Kidney (tissue), 14 donors: ENCODE results near the gene MAPT. TPM values are rescaled to one million over a fixed set of nuclear protein-coding genes. Genes with fewer than 3 reads are reported as not detected.
A peak's percentile ranks its signal among the peaks of the same experiment; 100 is the strongest.

Experiments used
- DNase-seq, 5 donors: peaks; one replicate each; pipeline ENCODE4 v3.0.0-alpha.2; 2013 to 2020
- FAIRE-seq: peaks from 2 replicates; lab custom pipeline; 2012; peaks lifted over from hg19 to GRCh38; lab: Jason Lieb, UNC
- H3K27ac ChIP-seq, 2 donors: one replicate each; pipeline ENCODE4 v1.7.0; 2013; ENCODE audit warnings: low read depth in 2 of 2, low read length in 2 of 2, inconsistent platforms in 1 of 2
- H3K27me3 ChIP-seq: one replicate; pipeline ENCODE4 v1.7.1; 2013; ENCODE audit warnings: low read length, inconsistent platforms; ENCODE audit not compliant: control insufficient read depth, insufficient read depth
- H3K36me3 ChIP-seq, 3 donors: one replicate each; pipeline versions ENCODE4 v1.7.0 to v1.7.1; 2013; ENCODE audit warnings: low read length in 3 of 3, control low read depth in 1 of 3, inconsistent platforms in 1 of 3; ENCODE audit not compliant: insufficient read depth in 3 of 3, control insufficient read depth in 2 of 3
- H3K4me1 ChIP-seq, 3 donors: one replicate each; pipeline versions ENCODE4 v1.7.0 to v1.7.1; 2013; ENCODE audit warnings: low read length in 3 of 3, inconsistent platforms in 1 of 3, low read depth in 1 of 3; ENCODE audit not compliant: control insufficient read depth in 2 of 3, insufficient read depth in 2 of 3
- H3K4me3 ChIP-seq, 3 donors: one replicate each; pipeline versions ENCODE4 v1.7.0 to v1.8.1; 2013; ENCODE audit warnings: low read length in 3 of 3, control low read depth in 1 of 3, inconsistent platforms in 1 of 3
- H3K9ac ChIP-seq, 3 donors: one replicate each; pipeline versions ENCODE4 v1.7.0 to v1.7.1; 2013; ENCODE audit warnings: low read length in 3 of 3, control low read depth in 1 of 3, inconsistent platforms in 1 of 3
- H3K9me3 ChIP-seq, 3 donors: one replicate each; pipeline versions ENCODE4 v1.7.0 to v1.7.1; 2013; ENCODE audit warnings: low read length in 3 of 3, control low read depth in 1 of 3, inconsistent platforms in 1 of 3; ENCODE audit not compliant: control insufficient read depth in 2 of 3, insufficient read depth in 1 of 3
- CTCF ChIP-seq: IDR thresholded peaks from 3 replicates; pipeline ENCODE4 v1.5.1; 2012; ENCODE audit warnings: mild to moderate bottlenecking, moderate library complexity, borderline replicate concordance; ENCODE audit not compliant: insufficient read depth; ENCODE audit errors: extremely low read depth
- intact Hi-C: fragments of 100-400 bp; cut with DNase I; formaldehyde crosslinking; loops from one replicate; pipeline ENCODE4 v1.11.1; 2022
- polyA plus RNA-seq: library from polyadenylated mRNA; stranded (reverse); fragments of 350-450 nt; fragmentation: Illumina TruSeq; extraction: RNeasy Lipid Tissue Mini Kit (QIAGEN cat#74804); gene quantifications from one replicate; pipeline ENCODE4 v1.2.3, GENCODE V29; 2014; ENCODE audit warnings: low read depth, low replicate concordance; ENCODE audit not compliant: insufficient read depth
- total RNA-seq: library from RNA; stranded (reverse); fragmentation: NEBNext Ultra II Directional; extraction: Animal tissue kit (Norgen Biotek cat#: 25700); gene quantifications from one replicate; pipeline ENCODE4 v1.2.1, GENCODE V29; 2021
- donor health status: control.
- donor health status: control.
- donor health status: control.
- donor health status: control.
- donor health status: control.
- donor health status: DM: yes; HTN: yes; CAD: no.
- donor health status: Normal renal cell carcinoma (clear cell type).

MAPT gene
- total and polyA plus RNA-seq, 2 donors from 2014 or later: 2.9 to 15.4 TPM

- H3K27ac ChIP-seq: no peak overlapping the region
- no peaks in the 10 kb centered on the region for H3K36me3 ChIP-seq
- H3K4me1 ChIP-seq: no peaks in the 10 kb centered on the region
- TF ChIP-seq CTCF: no peak
- intact Hi-C loops: no loop called here
- H3K9me3 ChIP-seq: no peaks in the 10 kb centered on the region
- H3K27me3 ChIP-seq: no peaks in the 10 kb centered on the region
- no peak overlapping the region for H3K9ac ChIP-seq
- DNase-seq (peak in 1 of 5 donors; percentile 50), FAIRE-seq (no peak)
- H3K4me3 ChIP-seq: no peak overlapping the region
Observed at GRCh38 chr17:46010597-46011186, 116.3 kb downstream of the MAPT start.

GRCh38 chr17:46011711-46012505 lies 117.6 kb downstream of the MAPT start:
- Histone ChIP-seq H3K4me3 (no peak overlapping the region), H3K9me3 (no peaks in the 10 kb centered on the region), H3K27me3 (no peaks in the 10 kb centered on the region), H3K4me1 (no peaks in the 10 kb centered on the region), H3K36me3 (no peaks in the 10 kb centered on the region), H3K9ac (no peak overlapping the region), H3K27ac (no peak overlapping the region)
- TF ChIP-seq CTCF: no peak
- FAIRE-seq (no peak), DNase-seq (peak in 1 of 5 donors; percentile 64)
- intact Hi-C loops: no loop called here

- H3K4me1 ChIP-seq: no peaks in the 10 kb centered on the region
- DNase-seq: peak in 1 of 5 donors; percentile 51
- no peak overlapping the region for H3K27ac ChIP-seq
- H3K9ac ChIP-seq: no peak overlapping the region
- intact Hi-C loops: no loop called here
- no peak overlapping the region for H3K4me3 ChIP-seq
- no peak for FAIRE-seq
- H3K27me3 ChIP-seq: no peaks in the 10 kb centered on the region
- H3K36me3 ChIP-seq: no peaks in the 10 kb centered on the region
- TF ChIP-seq CTCF: no peak
- no peaks in the 10 kb centered on the region for H3K9me3 ChIP-seq
Observed at GRCh38 chr17:46012506-46013079, 118.2 kb downstream of the MAPT start.
